Right renal cortex interstitium (tissue), 3 donors: ENCODE data around the gene DDX53. TPM values are rescaled to one million over a fixed set of nuclear protein-coding genes. Genes with fewer than 3 reads are reported as not detected.

ENCODE experiments used
- DNase-seq, 3 donors: peaks; one replicate each; pipeline ENCODE4 v3.0.0-alpha.2; 2013; ENCODE audit warnings: low read depth in 3 of 3, low spot score in 2 of 3
- polyA plus RNA-seq, 3 donors: library from polyadenylated mRNA; unstranded; fragments of 120-200 nt; gene quantifications; one replicate each; pipeline ENCODE4 v1.2.1, GENCODE V29; 2013; ENCODE audit not compliant: insufficient read length in 3 of 3

DDX53 gene
- polyA plus RNA-seq: not detected

- DNase-seq: no peak
Observed at GRCh38 chrX:22999696-23000223, at the start of gene DDX53. TSS of gene DDX53 (plus strand) at chrX:22999960. CDS start at chrX:23000058, 98 bp downstream.

DNA sequence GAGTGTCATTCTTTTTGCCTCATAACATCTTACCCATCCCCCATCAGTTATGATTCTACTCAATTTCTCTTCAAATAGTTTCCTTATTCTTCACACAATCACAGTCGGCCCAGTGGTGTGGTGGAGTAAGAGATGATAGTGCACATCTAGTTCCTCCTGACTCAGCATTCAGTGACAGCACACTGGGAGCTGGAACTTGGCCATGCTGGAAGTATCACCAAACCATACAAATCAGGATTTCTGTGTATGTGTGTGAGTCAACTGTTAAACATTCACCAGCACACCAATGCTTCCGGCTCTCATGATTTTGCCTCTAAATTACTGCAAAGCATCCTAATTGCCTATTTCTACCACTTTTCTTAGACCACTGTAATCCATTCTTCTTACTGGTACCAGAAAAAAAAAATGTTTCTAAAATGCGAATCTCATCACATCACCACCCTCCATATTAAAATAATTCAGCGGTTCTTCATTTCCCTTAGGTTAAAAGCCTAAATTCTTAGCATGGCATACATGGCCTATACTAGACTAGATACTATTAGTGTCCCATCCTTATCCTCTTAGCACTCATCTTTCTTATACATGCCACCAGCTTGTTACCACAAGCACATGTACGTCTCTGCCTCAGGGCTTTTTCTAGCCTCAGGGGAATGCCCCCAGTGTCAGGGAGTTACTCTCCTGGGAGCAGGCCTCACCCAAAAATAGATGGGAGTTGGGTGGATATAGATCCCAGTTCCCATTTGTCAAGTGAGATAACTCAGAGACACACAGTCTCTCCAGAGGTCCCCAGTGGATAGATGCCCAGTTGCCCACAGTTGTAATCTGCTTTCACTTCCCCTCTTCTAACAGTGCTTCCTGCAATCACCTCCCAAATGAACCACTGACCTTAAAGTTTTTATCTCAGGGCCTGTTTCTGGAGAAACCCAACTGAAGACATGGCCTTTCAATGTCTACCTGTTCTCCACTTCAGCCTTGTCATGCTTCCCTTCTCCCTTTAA, 49.2 kb upstream of the DDX53 start:
- no peak for DNase-seq

DNA sequence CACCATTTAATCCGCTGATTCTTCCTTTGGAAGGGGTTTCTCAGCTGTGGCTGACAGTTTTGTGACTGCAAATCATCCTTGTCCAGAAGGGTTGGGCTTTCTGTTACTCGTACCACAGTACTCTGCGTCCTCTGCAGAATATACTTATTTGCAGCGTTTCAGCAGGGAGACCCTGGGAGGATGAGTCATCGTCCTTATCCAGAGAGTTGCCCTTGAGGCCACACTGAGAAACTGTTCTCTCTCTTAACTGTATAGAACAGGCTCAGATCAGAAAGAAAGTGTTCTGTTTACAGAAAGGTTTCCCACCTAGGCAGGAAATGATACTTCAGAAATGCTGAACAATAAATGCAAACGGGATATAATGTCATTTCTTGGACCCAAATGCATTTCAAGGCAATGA, 47.8 kb upstream of the DDX53 start:
- DNase-seq: no peak

- DNase-seq: no peak
Observed at GRCh38 chrX:22958250-22958649, 41.5 kb upstream of the DDX53 start.

- no peak for DNase-seq
Observed at GRCh38 chrX:22959204-22959920, 40.4 kb upstream of the DDX53 start.

- no peak for DNase-seq
Observed at GRCh38 chrX:22963196-22963595, 36.6 kb upstream of the DDX53 start.

DNA sequence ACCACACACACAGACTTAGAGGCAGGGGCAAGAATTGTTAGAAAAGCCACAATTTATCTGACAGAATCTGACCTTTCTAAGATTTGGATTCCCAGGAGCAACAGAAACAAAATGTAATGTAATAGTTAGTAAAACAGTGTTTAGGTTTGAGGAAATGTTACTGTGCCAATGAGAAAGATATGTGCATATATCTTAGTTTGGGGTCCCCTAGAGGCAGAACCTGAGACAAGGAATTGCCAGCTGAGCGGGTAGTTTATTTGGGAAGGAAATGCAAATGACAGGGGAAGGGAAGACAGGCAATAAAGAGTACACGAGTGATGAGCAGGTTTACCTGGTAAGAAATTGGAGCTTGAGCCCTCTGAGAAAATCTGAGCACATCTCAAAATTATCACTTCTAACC, 31.3 kb upstream of the DDX53 start:
- no peak for DNase-seq

GRCh38 chrX:22969411-22969810, 30.3 kb upstream of the DDX53 start:
- DNase-seq: no peak

GRCh38 chrX:22970861-22971260, 28.9 kb upstream of the DDX53 start:
- DNase-seq: no peak

- no peak for DNase-seq
Observed at GRCh38 chrX:22974616-22975015, 25.1 kb upstream of the DDX53 start.

DNA sequence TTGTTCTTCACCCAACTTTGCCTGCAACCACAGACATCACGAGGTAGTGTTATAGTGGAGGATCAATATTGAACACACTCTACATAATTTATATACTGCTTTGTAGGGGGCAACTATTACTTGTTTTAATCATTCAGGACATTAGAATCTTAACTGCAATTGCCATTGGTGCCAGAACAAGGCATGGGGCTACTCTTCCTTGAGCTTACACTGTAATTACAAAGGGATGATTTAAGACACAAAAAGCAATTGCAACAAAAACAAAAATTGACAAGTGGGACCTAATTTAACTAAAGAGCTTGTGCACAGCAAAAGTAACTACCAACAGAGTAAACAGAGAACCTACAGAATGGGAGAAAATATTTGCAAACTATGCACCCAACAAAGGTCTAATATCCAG, 24.0 kb upstream of the DDX53 start:
- no peak for DNase-seq

DNA sequence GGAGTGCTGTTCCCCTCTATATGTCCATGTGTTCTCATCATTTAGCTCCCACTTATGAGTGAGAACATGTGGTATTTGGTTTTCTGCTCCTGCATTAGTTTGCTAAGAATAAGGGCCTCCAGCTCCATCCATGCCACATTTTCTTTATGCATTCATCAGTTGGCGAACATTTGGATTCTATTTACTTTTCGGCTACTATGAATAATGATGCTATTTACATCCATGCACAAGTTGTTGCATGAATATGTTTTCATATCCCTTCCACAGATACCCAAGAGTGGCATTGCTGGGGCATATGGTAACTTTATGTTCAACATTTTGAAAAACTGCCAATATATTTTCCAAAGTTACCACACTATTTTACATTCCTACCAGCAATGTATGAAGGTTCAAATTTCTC, 13.8 kb upstream of the DDX53 start:
- no peak for DNase-seq

DNA sequence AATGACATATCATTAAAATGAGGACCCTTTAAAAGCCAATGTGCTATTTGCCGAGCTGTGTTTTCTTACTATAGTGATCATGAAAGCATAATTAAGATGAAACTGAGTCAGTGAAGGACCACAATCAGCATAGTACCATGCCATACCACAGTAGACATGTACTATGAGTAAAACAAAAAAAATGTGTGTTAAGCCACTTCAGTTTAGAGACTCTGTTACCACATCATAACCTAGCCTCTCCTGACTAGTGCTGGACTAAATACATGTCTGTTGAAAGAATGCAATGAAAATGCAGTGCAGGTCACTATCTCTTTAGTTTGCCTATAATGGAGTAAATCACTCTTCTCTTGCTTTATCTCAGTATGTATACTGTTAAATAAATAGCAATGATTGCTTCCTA, 12.3 kb upstream of the DDX53 start:
- no peak for DNase-seq

DNA sequence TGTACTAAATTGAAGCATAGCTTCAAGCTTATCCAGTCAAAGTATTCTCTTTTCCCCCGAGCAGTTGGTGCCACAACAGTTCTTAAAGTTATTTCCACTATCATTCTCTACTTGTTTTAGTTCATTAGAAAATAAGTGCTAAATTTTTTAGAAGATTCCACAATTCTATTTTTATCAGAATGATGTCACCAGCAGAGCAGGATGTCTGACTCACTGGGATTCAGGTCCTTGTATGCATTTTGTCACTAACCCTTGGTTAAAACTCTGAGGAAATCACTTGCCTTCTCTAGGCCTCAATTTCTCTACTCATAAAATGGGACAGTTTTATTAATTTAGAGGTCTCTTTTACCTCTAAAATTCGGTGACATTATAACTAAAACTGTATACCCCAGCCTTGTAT, 3.4 kb downstream of the DDX53 start:
- no peak for DNase-seq

GRCh38 chrX:23008431-23009099, 8.8 kb downstream of the DDX53 start:
- DNase-seq: no peak

- no peak for DNase-seq
Observed at GRCh38 chrX:23012162-23012561, 12.4 kb downstream of the DDX53 start.

DNA sequence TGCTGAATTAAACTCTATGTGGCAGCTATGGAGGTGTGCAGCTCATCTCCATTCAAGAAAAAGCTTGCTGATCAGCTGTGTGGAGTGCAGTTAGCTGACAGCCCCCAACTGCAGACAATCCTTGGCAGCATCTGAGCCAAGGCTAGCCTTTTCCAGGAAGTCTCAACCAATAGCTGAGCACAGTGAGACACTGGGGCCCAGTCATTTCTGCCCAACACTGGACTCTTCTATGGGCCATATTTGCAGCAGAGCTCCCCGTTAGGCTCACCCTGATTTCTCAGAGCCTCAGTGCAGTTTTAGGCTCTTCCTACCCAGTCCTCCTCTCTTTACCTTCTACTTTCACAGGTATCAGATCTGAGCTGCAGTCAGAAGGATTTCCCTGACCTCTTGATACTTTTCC, 12.9 kb downstream of the DDX53 start:
- no peak for DNase-seq

DNA sequence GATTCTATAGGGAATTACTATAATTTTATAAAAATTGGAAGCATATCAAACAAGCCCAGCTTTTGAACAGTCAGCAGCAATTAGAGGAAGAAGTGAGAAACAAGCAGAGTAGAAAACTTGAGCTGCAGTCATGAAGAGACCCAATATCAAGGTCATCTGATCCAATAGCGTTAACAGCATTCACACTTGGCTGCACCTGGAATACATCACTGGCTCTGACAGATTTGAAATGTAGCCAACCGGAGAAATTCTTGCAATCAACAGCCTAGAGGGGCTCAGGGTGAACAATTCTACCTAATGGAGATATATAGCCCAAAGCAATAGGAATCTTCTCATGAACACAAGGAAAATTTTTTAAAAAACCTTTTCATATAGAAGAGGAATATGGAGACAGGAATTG, 13.6 kb downstream of the DDX53 start:
- no peak for DNase-seq

GRCh38 chrX:23031600-23031999, 31.8 kb downstream of the DDX53 start:
- no peak for DNase-seq

- no peak for DNase-seq
Observed at GRCh38 chrX:23035493-23035892, 35.7 kb downstream of the DDX53 start.

DNA sequence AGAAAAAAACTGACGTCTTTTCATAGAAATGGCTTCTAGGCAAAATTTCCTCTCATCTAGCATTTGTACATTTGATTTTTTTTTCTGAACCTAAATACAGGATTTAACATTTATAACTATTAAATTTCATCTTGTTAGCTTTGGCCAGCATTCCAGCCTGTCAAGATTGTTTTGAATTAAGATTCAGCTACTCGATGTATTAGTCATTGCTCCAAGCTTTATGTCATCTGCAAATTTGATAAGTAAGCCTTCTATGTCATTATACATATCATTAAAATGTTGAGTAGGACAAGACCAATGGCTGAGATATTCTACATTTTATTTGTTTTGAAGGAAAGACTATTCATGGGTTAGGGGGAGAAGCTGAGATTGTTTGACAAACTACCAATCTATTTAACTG, 46.7 kb downstream of the DDX53 start:
- no peak for DNase-seq
